ENCODE data around the gene KDM2A. TPM values are rescaled to one million over a fixed set of nuclear protein-coding genes. Genes with fewer than 3 reads are reported as not detected.
"Not testable (repeated sequence)": the region's sequence is repeated elsewhere in the genome, so short reads cannot be mapped to it uniquely, and the experiment has no call there.

KDM2A gene
- total RNA-seq, 2 experiments from 2014 or later: 90.3 to 93.1 TPM

DNA sequence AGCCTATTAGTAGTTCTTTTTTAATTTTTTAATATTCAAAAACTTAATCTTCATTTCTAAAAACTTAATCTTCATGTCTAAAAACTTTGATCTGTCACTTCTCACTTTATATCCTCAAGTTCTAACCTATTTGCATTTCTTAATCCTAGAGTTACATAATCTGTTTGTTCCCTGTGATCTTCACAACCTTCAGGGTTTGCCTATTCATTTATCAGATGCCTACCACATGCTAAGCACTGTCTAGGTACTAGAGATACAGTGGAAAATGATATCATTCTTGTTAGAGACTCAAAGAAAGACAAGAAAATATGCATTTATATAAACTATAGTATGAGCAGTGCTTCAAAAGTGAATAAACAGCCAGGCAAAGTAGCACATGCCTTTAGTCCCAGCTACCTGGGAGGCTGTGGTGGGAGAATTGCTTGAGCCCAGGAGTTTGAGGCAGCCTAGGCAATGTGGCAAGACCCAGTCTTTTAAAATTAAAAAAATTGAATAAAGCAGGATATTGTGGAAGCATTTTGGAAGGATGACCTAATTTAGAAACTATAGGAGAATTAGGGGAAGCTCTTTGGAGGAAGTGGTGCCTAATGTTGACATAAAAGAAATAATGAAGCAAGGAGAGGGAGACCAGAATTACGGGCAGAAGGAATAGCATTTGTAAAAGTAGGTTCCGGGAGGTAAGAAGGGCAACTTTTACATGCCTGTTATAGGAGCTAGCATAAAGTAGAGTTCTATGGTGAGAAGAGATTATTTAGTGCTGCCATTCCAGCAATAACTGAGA, 92.8 kb downstream of the KDM2A start:
- Mint-ChIP-seq H3K9me3 (ENCODE audit: insufficient read depth) (no peaks in the 10 kb centered on the region), H3K4me1 (ENCODE audit: low read depth) (peaks cover 6% of the 10 kb centered on the region), H3K36me3 (ENCODE audit: low read depth) (peaks cover 49% of the 10 kb centered on the region), H3K27ac (no peak overlapping the region), H3K4me3 (no peak overlapping the region), H3K27me3 (ENCODE audit: low read depth) (no peaks in the 10 kb centered on the region)
- ChIA-PET POLR2A (no interaction called here), CTCF (no interaction called here)
- DNase-seq (no peak), ATAC-seq (no peak)

DNA sequence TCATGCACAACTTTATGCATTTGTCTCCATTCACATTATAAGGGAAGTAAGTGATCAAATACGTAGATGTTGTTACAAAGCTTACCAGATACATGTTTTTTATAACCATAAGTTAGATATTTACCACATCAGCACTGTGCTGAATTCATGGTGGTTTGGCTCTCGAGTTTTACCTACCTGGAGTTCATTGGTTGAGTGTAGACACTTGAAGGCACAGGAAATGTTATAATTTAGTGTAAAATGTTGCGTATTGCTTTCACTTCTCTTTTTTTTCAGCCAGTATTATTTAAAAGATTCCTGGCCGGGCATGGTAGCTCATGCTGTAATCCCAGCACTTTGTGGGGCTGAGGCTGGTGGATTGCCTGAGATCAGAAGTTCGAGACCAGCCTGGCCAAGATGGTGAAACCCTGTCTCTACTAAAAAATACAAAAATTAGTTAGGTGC, 94.1 kb downstream of the KDM2A start:
- Mint-ChIP-seq H3K27me3 (ENCODE audit: low read depth) (no peaks in the 10 kb centered on the region), H3K36me3 (ENCODE audit: low read depth) (peaks cover 56% of the 10 kb centered on the region), H3K27ac (no peak overlapping the region), H3K4me3 (no peak overlapping the region), H3K9me3 (ENCODE audit: insufficient read depth) (no peaks in the 10 kb centered on the region), H3K4me1 (ENCODE audit: low read depth) (peaks cover 6% of the 10 kb centered on the region)
- ATAC-seq (no peak), DNase-seq (no peak)
- CTCF ChIA-PET: interaction anchor here (0.8 to 1.4 kb wide), 3 partner anchors 21 to 170 kb away, joined by 3 read pairs; no protein-coding TSS in a partner anchor
- POLR2A ChIA-PET: no interaction called here

GRCh38 chr11:67227726-67228125, 108.7 kb downstream of the KDM2A start:
- DNase-seq (no peak), ATAC-seq (no peak)
- no peak overlapping the region for H3K4me3 Mint-ChIP-seq
- POLR2A ChIA-PET: interaction anchor here (0.6 to 1.9 kb wide), 3 partner anchors 11 to 102 kb away, joined by 3 to 4 read pairs (median 3); no protein-coding TSS in a partner anchor
- peaks cover 55% of the 10 kb centered on the region for H3K36me3 Mint-ChIP-seq (ENCODE audit: low read depth)
- no peak overlapping the region for H3K27ac Mint-ChIP-seq
- no peaks in the 10 kb centered on the region for H3K27me3 Mint-ChIP-seq (ENCODE audit: low read depth)
- CTCF ChIA-PET: interaction anchor here (0.6 to 1.2 kb wide), 3 partner anchors 58 to 154 kb away, joined by 3 read pairs; no protein-coding TSS in a partner anchor
- H3K4me1 Mint-ChIP-seq (ENCODE audit: low read depth): peaks cover 8% of the 10 kb centered on the region
- H3K9me3 Mint-ChIP-seq (ENCODE audit: insufficient read depth): no peaks in the 10 kb centered on the region

DNA sequence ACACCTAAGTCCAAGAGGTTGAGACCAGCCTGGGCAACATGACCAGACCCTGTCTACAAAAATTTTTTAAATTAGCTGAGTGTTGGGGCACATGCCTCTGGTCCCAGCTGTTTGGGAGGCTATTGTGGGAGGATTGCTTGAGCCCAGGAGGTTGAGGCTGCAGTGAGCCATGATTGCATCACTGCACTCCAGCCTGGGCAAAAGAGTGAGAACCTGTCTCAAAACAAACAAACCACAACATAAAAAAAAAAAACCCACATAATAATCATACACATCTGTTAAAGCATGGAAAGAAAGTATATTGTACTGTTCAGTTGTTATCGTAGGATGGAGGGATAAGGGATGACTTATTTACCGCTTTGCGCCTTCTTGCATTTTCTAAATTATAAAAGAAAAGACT, 111.3 kb downstream of the KDM2A start:
- Mint-ChIP-seq H3K27me3 (ENCODE audit: low read depth) (no peaks in the 10 kb centered on the region), H3K4me3 (no peak overlapping the region), H3K4me1 (ENCODE audit: low read depth) (peaks cover 18% of the 10 kb centered on the region), H3K36me3 (ENCODE audit: low read depth) (peaks cover 52% of the 10 kb centered on the region), H3K27ac (no peak overlapping the region), H3K9me3 (ENCODE audit: insufficient read depth) (no peaks in the 10 kb centered on the region)
- ATAC-seq (peak; percentile 33), DNase-seq (no peak)
- ChIA-PET CTCF (no interaction called here), POLR2A (no interaction called here)

DNA sequence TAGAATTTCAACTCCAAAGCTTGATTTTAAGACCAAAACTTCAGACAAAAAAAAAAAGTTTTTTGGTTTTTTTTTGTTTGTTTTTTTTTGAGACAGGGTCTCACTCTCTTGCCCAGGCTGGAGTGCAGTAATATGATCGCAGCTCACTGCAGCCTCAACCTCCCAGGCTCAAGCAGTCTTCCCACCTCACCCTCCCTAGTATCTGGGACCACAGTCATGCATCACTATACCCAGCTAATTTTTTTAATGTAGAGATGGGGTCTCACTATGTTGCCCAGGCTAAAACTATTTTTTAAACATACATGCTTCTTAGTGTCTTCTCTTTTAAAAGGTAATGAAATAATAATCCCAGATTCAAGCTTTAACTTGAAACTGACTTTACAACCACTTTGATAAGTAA, 111.8 kb downstream of the KDM2A start:
- Mint-ChIP-seq H3K36me3 (ENCODE audit: low read depth) (peaks cover 52% of the 10 kb centered on the region), H3K9me3 (ENCODE audit: insufficient read depth) (no peaks in the 10 kb centered on the region), H3K27me3 (ENCODE audit: low read depth) (no peaks in the 10 kb centered on the region), H3K27ac (no peak overlapping the region), H3K4me3 (no peak overlapping the region), H3K4me1 (ENCODE audit: low read depth) (peaks cover 18% of the 10 kb centered on the region)
- ATAC-seq (no peak), DNase-seq (no peak)
- POLR2A ChIA-PET: no interaction called here
- CTCF ChIA-PET: no interaction called here

DNA sequence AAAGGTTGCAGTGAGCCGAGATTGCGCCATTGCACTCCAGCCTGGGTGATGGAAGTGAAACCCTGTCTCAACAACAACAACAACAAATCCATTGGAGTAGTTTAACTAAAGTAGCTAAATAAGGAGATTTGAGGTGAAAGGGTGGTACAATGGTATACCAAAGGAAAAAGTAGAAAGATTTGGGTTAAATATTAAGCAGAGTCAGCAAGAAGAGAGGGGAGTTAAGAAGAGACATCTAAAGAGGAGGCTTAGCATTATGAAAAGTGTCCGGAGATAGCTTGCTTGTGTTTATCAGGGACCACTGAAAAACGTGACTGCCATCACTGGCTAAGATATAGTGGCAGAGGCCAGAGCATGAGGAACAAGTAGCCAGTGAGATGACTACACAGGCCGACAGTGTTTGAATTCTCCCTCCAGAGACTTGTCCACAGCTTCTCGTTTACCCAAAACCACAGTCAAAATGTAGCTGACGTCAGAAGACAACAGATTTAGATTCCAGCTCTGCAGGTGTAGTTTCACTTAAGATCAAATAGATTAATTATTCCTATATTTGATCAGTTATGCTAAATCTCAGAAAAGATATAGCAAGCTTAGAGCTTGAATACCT, 114.6 kb downstream of the KDM2A start:
- POLR2A ChIA-PET: no interaction called here
- Mint-ChIP-seq H3K27ac (no peak overlapping the region), H3K36me3 (ENCODE audit: low read depth) (peaks cover 33% of the 10 kb centered on the region), H3K4me3 (no peak overlapping the region), H3K27me3 (ENCODE audit: low read depth) (no peaks in the 10 kb centered on the region), H3K9me3 (ENCODE audit: insufficient read depth) (no peaks in the 10 kb centered on the region), H3K4me1 (ENCODE audit: low read depth) (peaks cover 20% of the 10 kb centered on the region)
- CTCF ChIA-PET: interaction anchor here (0.7 to 1.5 kb wide), 4 partner anchors 8 to 117 kb away, joined by 3 to 5 read pairs (median 4); no protein-coding TSS in a partner anchor
- ATAC-seq: no peak
- no peak for DNase-seq

DNA sequence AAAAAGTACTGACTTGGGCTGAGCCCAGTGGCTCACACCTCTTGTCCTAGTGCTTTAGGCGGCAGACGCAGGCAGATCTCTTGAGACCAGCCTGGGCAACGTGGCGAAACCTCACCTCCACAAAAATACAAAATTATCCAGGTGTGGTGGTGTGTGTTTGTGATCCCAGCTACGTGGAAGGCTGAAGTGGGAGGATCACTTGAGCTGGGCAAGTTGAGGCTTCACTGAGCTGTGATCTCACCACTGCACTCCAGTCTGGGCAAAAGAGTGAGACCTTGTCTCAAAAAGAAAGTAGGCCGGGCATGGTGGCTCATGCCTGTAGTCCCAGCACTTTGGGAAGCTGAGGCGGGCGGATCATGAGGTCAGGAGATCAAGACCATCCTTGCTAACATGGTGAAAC, 115.5 kb downstream of the KDM2A start:
- ATAC-seq; H3K27me3 Mint-ChIP-seq (ENCODE audit: low read depth); POLR2A ChIA-PET; DNase-seq; H3K27ac Mint-ChIP-seq; H3K9me3 Mint-ChIP-seq (ENCODE audit: insufficient read depth); H3K4me3 Mint-ChIP-seq: not testable (repeated sequence)
- CTCF ChIA-PET: interaction anchor here (0.7 to 1.5 kb wide), 4 partner anchors 18 to 153 kb away, joined by 3 to 5 read pairs (median 4); no protein-coding TSS in a partner anchor
- Mint-ChIP-seq H3K36me3 (ENCODE audit: low read depth) (peaks cover 27% of the 10 kb centered on the region), H3K4me1 (ENCODE audit: low read depth) (peaks cover 28% of the 10 kb centered on the region)

GRCh38 chr11:67237574-67237973, 118.5 kb downstream of the KDM2A start:
- peaks cover 34% of the 10 kb centered on the region for H3K36me3 Mint-ChIP-seq (ENCODE audit: low read depth)
- ATAC-seq (no peak), DNase-seq (no peak)
- peaks cover 38% of the 10 kb centered on the region for H3K4me1 Mint-ChIP-seq (ENCODE audit: low read depth)
- H3K9me3 Mint-ChIP-seq (ENCODE audit: insufficient read depth): no peaks in the 10 kb centered on the region
- ChIA-PET CTCF (interaction anchor here (0.7 kb wide), 1 partner anchor 113 kb away, joined by 3 read pairs; no protein-coding TSS in a partner anchor), POLR2A (interaction anchor here (0.6 to 0.9 kb wide), 2 partner anchors 51 to 392 kb away, joined by 4 read pairs; partner anchors contain the start of gene NUDT8)
- no peak overlapping the region for H3K27ac Mint-ChIP-seq
- H3K27me3 Mint-ChIP-seq (ENCODE audit: low read depth): no peaks in the 10 kb centered on the region
- H3K4me3 Mint-ChIP-seq: no peak overlapping the region

DNA sequence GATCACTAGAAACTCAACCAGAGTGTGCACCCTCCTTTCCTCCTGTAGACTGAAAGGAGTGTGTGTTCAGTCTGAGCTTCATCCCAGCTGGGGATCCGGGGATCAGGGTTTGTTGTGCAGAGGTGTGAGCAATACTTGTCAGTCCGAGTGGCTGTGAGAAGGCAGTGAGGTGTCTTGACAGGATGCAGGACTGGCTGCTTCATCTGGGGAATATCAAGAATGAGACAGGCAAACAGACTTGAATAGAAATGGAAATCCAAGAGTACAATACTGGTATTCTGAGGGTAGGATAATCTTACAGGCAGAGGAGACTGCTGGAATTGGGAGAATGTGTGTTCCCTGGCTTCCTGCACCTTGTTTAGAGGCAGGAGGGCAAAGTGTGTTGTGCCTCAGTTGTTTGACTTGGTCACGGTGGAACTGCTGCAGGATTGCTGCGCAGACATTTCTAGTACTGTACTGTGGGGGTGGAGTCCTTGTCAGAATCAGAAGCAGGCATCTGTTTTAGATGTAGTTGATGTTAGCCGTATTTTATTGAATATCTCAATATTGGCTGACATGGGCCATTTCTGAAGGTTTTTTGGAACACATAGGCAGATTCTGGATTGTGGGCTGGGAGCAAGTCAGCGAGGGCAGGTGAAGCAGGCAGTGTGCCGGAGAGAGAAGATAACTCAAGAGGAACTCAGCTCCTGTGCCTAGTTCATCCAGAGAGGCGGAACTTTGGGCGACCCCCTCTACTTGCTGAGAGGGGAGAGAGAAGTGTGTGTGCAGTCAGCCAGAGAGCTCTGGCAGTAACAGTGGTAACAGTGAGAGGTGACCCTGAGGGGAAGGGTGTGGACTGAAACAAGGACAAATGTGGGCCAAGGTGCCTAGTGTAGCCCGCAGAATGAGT, 120.1 kb downstream of the KDM2A start:
- ChIA-PET POLR2A (interaction anchor here (0.7 to 3.1 kb wide), 31 partner anchors 10 to 397 kb away, joined by 3 to 39 read pairs (median 4); partner anchors contain the start of genes AIP, ANKRD13D, KDM2A and NUDT8), CTCF (interaction anchor here (0.7 to 3.0 kb wide), 17 partner anchors 13 to 158 kb away, joined by 3 to 28 read pairs (median 5); partner anchors contain the start of gene KDM2A)
- Mint-ChIP-seq H3K27me3 (ENCODE audit: low read depth) (no peaks in the 10 kb centered on the region), H3K4me1 (ENCODE audit: low read depth) (peaks cover 45% of the 10 kb centered on the region), H3K4me3 (peak overlapping the region; percentile 100), H3K9me3 (ENCODE audit: insufficient read depth) (no peaks in the 10 kb centered on the region), H3K27ac (peak overlapping the region; percentile 98), H3K36me3 (ENCODE audit: low read depth) (peaks cover 41% of the 10 kb centered on the region)
- ATAC-seq (no peak), DNase-seq (no peak)

- Mint-ChIP-seq H3K36me3 (ENCODE audit: low read depth) (peaks cover 44% of the 10 kb centered on the region), H3K27me3 (ENCODE audit: low read depth) (no peaks in the 10 kb centered on the region), H3K4me1 (ENCODE audit: low read depth) (peaks cover 45% of the 10 kb centered on the region), H3K27ac (peak overlapping the region; percentile 98), H3K4me3 (peak overlapping the region; percentile 100), H3K9me3 (ENCODE audit: insufficient read depth) (no peaks in the 10 kb centered on the region)
- DNase-seq: peak; percentile 98
- peak; percentile 94 for ATAC-seq
- CTCF ChIA-PET: interaction anchor here (0.7 to 3.0 kb wide), 18 partner anchors 12 to 159 kb away, joined by 3 to 28 read pairs (median 5); partner anchors contain the start of gene KDM2A
- POLR2A ChIA-PET: interaction anchor here (0.7 to 3.1 kb wide), 34 partner anchors 9 to 398 kb away, joined by 3 to 39 read pairs (median 4); partner anchors contain the start of genes AIP, ANKRD13D, KDM2A and NUDT8
Measured at GRCh38 chr11:67239783-67240575, 120.9 kb downstream of the KDM2A start.

Data from activated CD8-positive, alpha-beta T cell treated with anti-CD3 and anti-CD28 coated beads, Interleukin-2, amount 10 ng/mL, durations not matched to agents 7 days and 5 days (primary cell).